IMR-90 (cell line): ENCODE data around the gene ZNF217. TPM values are rescaled to one million over a fixed set of nuclear protein-coding genes. Genes with fewer than 3 reads are reported as not detected.
"Not testable (repeated sequence)": the region's sequence is repeated elsewhere in the genome, so short reads cannot be mapped to it uniquely, and the experiment has no call there.

Source experiments
- ATAC-seq: fragments of 200-7000 bp; cut with Tn5 transposase; 2 replicates; pipeline ENCODE4 v1.9.1; 2020; ENCODE audit warnings: low read depth, mild to moderate bottlenecking, moderate library complexity
- Bru-seq: library from RNA; stranded (reverse); fragments of 400-500 nt; gene quantifications from one replicate; lab custom pipeline; 2021; lab: Mats Ljungman, UMichigan
- BruChase-seq, 2 experiments: library from RNA; stranded (reverse); fragments of 400-500 nt; gene quantifications; one replicate each; lab custom pipeline; 2021; lab: Mats Ljungman, UMichigan
- BruUV-seq: library from RNA; stranded (reverse); fragments of 400-500 nt; replicated peaks from 2 replicates; lab custom pipeline; 2021; lab: Mats Ljungman, UMichigan
- CTCF ChIA-PET: fragments of 300-600 bp; formaldehyde crosslinking; extraction: SDS; loops from one replicate; lab custom pipeline; 2021; ENCODE audit warnings: antibody characterized with exemption; lab: Yijun Ruan, JAX
- POLR2A ChIA-PET: fragments of 300-600 bp; sonication (Branson Sonifier 250); formaldehyde crosslinking; loops from one replicate; lab custom pipeline; 2022; ENCODE audit warnings: antibody characterized with exemption; ENCODE audit not compliant: unreplicated experiment; lab: Charles Lee
- DNase-seq: peaks from one replicate; pipeline ENCODE4 v3.0.0; 2013
- H2AFZ ChIP-seq: replicated peaks from 2 replicates; pipeline ENCODE3; 2013; ENCODE audit warnings: low read length, mild to moderate bottlenecking; ENCODE audit not compliant: poor library complexity
- H2AK5ac ChIP-seq: 2 replicates; pipeline ENCODE4 v1.6.1; 2013; ENCODE audit warnings: low read depth, low read length, inconsistent platforms
- H2AK9ac ChIP-seq: replicated peaks from 2 replicates; pipeline ENCODE3; 2013; ENCODE audit warnings: mild to moderate bottlenecking, low read depth, low read length, moderate library complexity; ENCODE audit not compliant: poor library complexity
- H2BK120ac ChIP-seq: 2 replicates; pipeline ENCODE4 v1.6.1; 2013; ENCODE audit warnings: low read depth, low read length, inconsistent platforms
- H2BK15ac ChIP-seq: 3 replicates; pipeline ENCODE4 v1.6.1; 2013; ENCODE audit warnings: low read depth, low read length, inconsistent platforms
- H2BK20ac ChIP-seq: 2 replicates; pipeline ENCODE4 v1.6.1; 2013; ENCODE audit warnings: low read depth, mild to moderate bottlenecking, inconsistent platforms, low read length, moderate library complexity
- H2BK5ac ChIP-seq: 2 replicates; pipeline ENCODE4 v1.6.1; 2013; ENCODE audit warnings: mild to moderate bottlenecking, low read depth, low read length, inconsistent platforms; ENCODE audit not compliant: poor library complexity, severe bottlenecking
- H3K14ac ChIP-seq: replicated peaks from 2 replicates; pipeline ENCODE4 v1.6.1; 2013; ENCODE audit warnings: low read depth, low read length, inconsistent platforms
- H3K18ac ChIP-seq: 2 replicates; pipeline ENCODE4 v1.6.1; 2013; ENCODE audit warnings: low read depth, low read length, control low read depth
- H3K23ac ChIP-seq: 2 replicates; pipeline ENCODE4 v1.6.1; 2013; ENCODE audit warnings: low read depth, low read length, inconsistent platforms
- H3K27ac ChIP-seq: 2 replicates; pipeline ENCODE4 v1.5.1; 2013; ENCODE audit warnings: mild to moderate bottlenecking, control low read depth, low read length; ENCODE audit not compliant: insufficient read depth
- H3K27me3 ChIP-seq: 2 replicates; pipeline ENCODE4 v1.6.1; 2013; ENCODE audit warnings: low read length; ENCODE audit not compliant: control insufficient read depth, insufficient read depth
- H3K36me3 ChIP-seq: 2 replicates; pipeline ENCODE4 v1.6.1; 2013; ENCODE audit warnings: low read length, mixed read lengths; ENCODE audit not compliant: control insufficient read depth, insufficient read depth
- H3K4ac ChIP-seq: 2 replicates; pipeline ENCODE4 v1.6.1; 2013; ENCODE audit warnings: low read depth, low read length, inconsistent platforms
- H3K4me1 ChIP-seq: 2 replicates; pipeline ENCODE4 v1.6.1; 2013; ENCODE audit warnings: low read length, mixed read lengths; ENCODE audit not compliant: control insufficient read depth, insufficient read depth
- H3K4me2 ChIP-seq: 2 replicates; pipeline ENCODE4 v1.6.1; 2013; ENCODE audit warnings: low read depth, mild to moderate bottlenecking, control low read depth, low read length, moderate library complexity
- H3K4me3 ChIP-seq: 2 replicates; pipeline ENCODE4 v1.5.1; 2013; ENCODE audit warnings: low read depth, mild to moderate bottlenecking, control low read depth, low read length, moderate library complexity; ENCODE audit not compliant: insufficient read depth
- H3K56ac ChIP-seq: 2 replicates; pipeline ENCODE4 v1.6.1; 2013; ENCODE audit warnings: low read length, inconsistent platforms; ENCODE audit not compliant: insufficient read depth; ENCODE audit errors: extremely low read depth
- H3K79me1 ChIP-seq, 2 experiments: 2 replicates each; pipeline ENCODE4 v1.6.1; 2013; ENCODE audit warnings: low read length in 2 of 2, inconsistent platforms in 1 of 2, low read depth in 1 of 2
- H3K9ac ChIP-seq: 2 replicates; pipeline ENCODE4 v1.6.1; 2013; ENCODE audit warnings: low read depth, low read length, control low read depth
- H3K9me1 ChIP-seq: 2 replicates; pipeline ENCODE4 v1.6.1; 2013; ENCODE audit warnings: low read length, inconsistent platforms; ENCODE audit not compliant: insufficient read depth
- H3K9me3 ChIP-seq: 2 replicates; pipeline ENCODE4 v1.6.1; 2013; ENCODE audit warnings: low read length; ENCODE audit not compliant: control insufficient read depth, insufficient read depth
- H4K20me1 ChIP-seq: 2 replicates; pipeline ENCODE4 v1.6.1; 2013; ENCODE audit warnings: low read length, inconsistent platforms; ENCODE audit not compliant: insufficient read depth
- H4K5ac ChIP-seq: 2 replicates; pipeline ENCODE4 v1.6.1; 2013; ENCODE audit warnings: mild to moderate bottlenecking, low read depth, low read length, control low read depth
- H4K8ac ChIP-seq, 2 experiments: 2 replicates each; pipeline ENCODE4 v1.6.1; 2013; ENCODE audit warnings: low read depth in 2 of 2, low read length in 2 of 2, control low read depth in 1 of 2, inconsistent platforms in 1 of 2
- H4K91ac ChIP-seq: 2 replicates; pipeline ENCODE4 v1.6.1; 2013; ENCODE audit warnings: low read depth, low read length, inconsistent platforms; ENCODE audit not compliant: insufficient read depth
- MAZ ChIP-seq: IDR thresholded peaks from 2 replicates; pipeline ENCODE4 v1.6.1; 2012; ENCODE audit warnings: low read depth, mild to moderate bottlenecking, low read length, improper control_type of control experiment, moderate library complexity, borderline replicate concordance
- POLR2A ChIP-seq: IDR thresholded peaks from 2 replicates; pipeline ENCODE4 v1.6.1; 2012; ENCODE audit warnings: mild to moderate bottlenecking, low read depth, low read length
- WGBS, 2 experiments: methylation state at CpG; one replicate each; pipeline versions ENCODE4 v1.1.5 to v1.1.7; 2013; ENCODE audit warnings: missing lambda C conversion rate in 2 of 2; ENCODE audit not compliant: insufficient read length in 1 of 2; ENCODE audit errors: extremely low coverage in 2 of 2; 5-methylcytosine and 5-hydroxymethylcytosine counted together
- dilution Hi-C: fragments of 300-500 bp; cut with HindIII; formaldehyde crosslinking; loops from one replicate; pipeline ENCODE4 v1.14.3; 2018; ENCODE audit warnings: low sequenced_read_pairs; ENCODE audit not compliant: unreplicated experiment
- in situ Hi-C: fragments of 300-500 bp; cut with MboI; formaldehyde crosslinking; loops from 3 replicates; pipeline ENCODE4 v1.14.3; 2019; ENCODE audit warnings: low sequenced_read_pairs, inconsistent platforms, mixed read lengths
- intact Hi-C: fragments of 100-400 bp; cut with micrococcal nuclease; formaldehyde crosslinking; loops from 2 replicates; pipeline ENCODE4 v1.10.0; 2022
- long read RNA-seq: library from polyadenylated mRNA; unstranded; transcript quantifications from one replicate; pipeline ENCODE4 v2.0.0, GENCODE V29; 2021; ENCODE audit not compliant: unreplicated experiment
- polyA plus RNA-seq, 3 experiments: library from polyadenylated mRNA; depleted of rRNA; stranded (reverse); fragments of >200 nt; gene quantifications; 2 replicates each; pipeline ENCODE4 v1.2.3, GENCODE V29; 2012; ENCODE audit warnings: low replicate concordance in 1 of 3
- total RNA-seq: library from RNA; depleted of rRNA; stranded (reverse); fragments of >200 nt; gene quantifications from 2 replicates; pipeline ENCODE4 v1.2.3, GENCODE V29; 2012; rRNA removed
- TF ChIP-seq, protein P1 (sequence below): conservative IDR thresholded peaks from 2 replicates; pipeline ENCODE4 v1.5.1; 2012; ENCODE audit warnings: mild to moderate bottlenecking, low read depth, low read length, improper control_type of control experiment

ZNF217 gene
- total RNA-seq (25.8 and 27.8 TPM in 2 replicates), polyA plus RNA-seq (2012; rRNA removed) (6.9 and 9.1 TPM in 2 replicates), Bru-seq, nascent RNA (percentile 93 among the genes with signal in this experiment), BruChase-seq, experiment 1, labeled RNA remaining after a 6-hour chase (percentile 73 among the genes with signal in this experiment), BruChase-seq, experiment 2, labeled RNA remaining after a 2-hour chase (percentile 84 among the genes with signal in this experiment)
- 2.4 and 4.1 TPM in 2 replicates for polyA plus RNA-seq (2012; cell fraction: cytosol; rRNA removed)
- 3.4 and 8.6 TPM in 2 replicates for polyA plus RNA-seq (2012; cell fraction: nucleus; rRNA removed; ENCODE audit: low replicate concordance)
- long read RNA-seq, partial matches to known transcripts: 0 of 1 reads
- long read RNA-seq, other reads (novel, unspliced or antisense): 1 of 1 reads

DNA sequence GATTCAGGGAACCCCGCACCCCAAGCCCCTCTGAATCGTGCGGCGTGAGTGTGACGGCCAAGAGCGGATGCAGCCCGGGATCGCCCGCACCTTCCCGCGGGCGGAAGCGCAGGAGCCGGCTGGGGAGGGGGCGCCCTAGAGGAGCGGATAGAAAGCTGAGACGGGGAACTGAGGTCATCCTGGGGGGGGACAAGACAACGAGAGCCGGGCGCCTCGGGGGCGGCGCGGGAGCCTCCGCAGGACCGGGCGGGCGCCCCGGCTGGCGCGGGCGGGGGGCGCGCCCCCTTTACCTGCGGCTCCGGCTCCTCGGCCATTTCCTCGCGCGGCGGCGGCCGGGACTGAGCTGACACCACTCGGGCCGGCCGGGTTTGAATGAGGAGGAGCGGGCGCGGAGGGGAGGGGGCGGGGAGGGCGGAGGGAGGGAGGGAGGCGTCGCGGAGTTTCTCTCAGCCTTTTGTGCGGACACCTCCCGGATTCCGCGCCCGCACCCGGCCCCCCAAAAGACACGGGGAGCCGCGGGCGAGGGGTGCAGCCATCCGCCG is at the start of gene ZNF217:
TSS of gene ZNF217 (minus strand) at position 374 of the 542 bp plus-strand sequence. CDS start 11,013 bp downstream, outside the sequence.
- peak within 1 kb of the TSS; percentile 98 for H3K18ac ChIP-seq
- H3K36me3 ChIP-seq, H3K9me3 ChIP-seq, H3K4me1 ChIP-seq, H3K9me1 ChIP-seq, dilution Hi-C loops, H3K79me1 ChIP-seq, H2BK15ac ChIP-seq, H3K27me3 ChIP-seq, BruUV-seq, CTCF ChIA-PET, in situ Hi-C loops, H4K20me1 ChIP-seq: not testable (repeated sequence)
- H4K91ac ChIP-seq: peak within 1 kb of the TSS; percentile 83
- peak within 1 kb of the TSS; percentile 93 for H4K5ac ChIP-seq
- H2AFZ ChIP-seq: peak within 1 kb of the TSS; percentile 76
- POLR2A ChIA-PET: interaction anchor here (0.6 to 0.7 kb wide), 2 partner anchors 175 to 227 kb away, joined by 4 to 8 read pairs; no protein-coding TSS in a partner anchor
- H3K4me3 ChIP-seq: peak within 1 kb of the TSS; percentile 97
- ATAC-seq (peak; percentile 44), DNase-seq (peak; percentile 41)
- peak within 1 kb of the TSS; percentile 93 for H2AK9ac ChIP-seq
- H3K9ac ChIP-seq: peak within 1 kb of the TSS; percentile 92
- H2AK5ac ChIP-seq: peak within 1 kb of the TSS; percentile 15; the same call in 1 of the 2 replicates
- intact Hi-C loops: loop anchor here (1.0 to 5.0 kb wide), 3 partner anchors 17 to 236 kb away; no protein-coding TSS in a partner anchor
- WGBS, 2 experiments: no CpG with 5 or more reads among the region's 66 CpGs
- H2BK5ac ChIP-seq: peak within 1 kb of the TSS; percentile 93
- H2BK20ac ChIP-seq: peak within 1 kb of the TSS; percentile 55; the same call in 1 of the 2 replicates
- peak within 1 kb of the TSS; percentile 93 for H3K56ac ChIP-seq
- peak within 1 kb of the TSS; percentile 64 to 92 for H4K8ac ChIP-seq
- peak within 1 kb of the TSS; percentile 97 for H3K4me2 ChIP-seq
- peak within 1 kb of the TSS; percentile 91 for H3K4ac ChIP-seq
- peak within 1 kb of the TSS; percentile 82 for H3K14ac ChIP-seq
- peak within 1 kb of the TSS; percentile 81 for H2BK120ac ChIP-seq
- peak within 1 kb of the TSS; percentile 92; the same call in 1 of the 2 replicates for H3K23ac ChIP-seq
- TF ChIP-seq, protein P1, sequence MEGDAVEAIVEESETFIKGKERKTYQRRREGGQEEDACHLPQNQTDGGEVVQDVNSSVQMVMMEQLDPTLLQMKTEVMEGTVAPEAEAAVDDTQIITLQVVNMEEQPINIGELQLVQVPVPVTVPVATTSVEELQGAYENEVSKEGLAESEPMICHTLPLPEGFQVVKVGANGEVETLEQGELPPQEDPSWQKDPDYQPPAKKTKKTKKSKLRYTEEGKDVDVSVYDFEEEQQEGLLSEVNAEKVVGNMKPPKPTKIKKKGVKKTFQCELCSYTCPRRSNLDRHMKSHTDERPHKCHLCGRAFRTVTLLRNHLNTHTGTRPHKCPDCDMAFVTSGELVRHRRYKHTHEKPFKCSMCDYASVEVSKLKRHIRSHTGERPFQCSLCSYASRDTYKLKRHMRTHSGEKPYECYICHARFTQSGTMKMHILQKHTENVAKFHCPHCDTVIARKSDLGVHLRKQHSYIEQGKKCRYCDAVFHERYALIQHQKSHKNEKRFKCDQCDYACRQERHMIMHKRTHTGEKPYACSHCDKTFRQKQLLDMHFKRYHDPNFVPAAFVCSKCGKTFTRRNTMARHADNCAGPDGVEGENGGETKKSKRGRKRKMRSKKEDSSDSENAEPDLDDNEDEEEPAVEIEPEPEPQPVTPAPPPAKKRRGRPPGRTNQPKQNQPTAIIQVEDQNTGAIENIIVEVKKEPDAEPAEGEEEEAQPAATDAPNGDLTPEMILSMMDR: 0 out of 2 replicates have a peak, but pooled peaks have one; percentile 7
- TF ChIP-seq MAZ (peak; percentile 74; the same call in 1 of the 2 replicates), POLR2A (peak; percentile 72)
- H3K27ac ChIP-seq: peak within 1 kb of the TSS; percentile 97
